GM13976 (cell line): ENCODE results near the gene DENND5A.

Experiments used
- DNase-seq: peaks from one replicate; pipeline ENCODE4 v3.0.0; 2012; ENCODE audit warnings: low spot score
- CTCF ChIP-seq: IDR thresholded peaks from 2 replicates; pipeline ENCODE4 v1.5.1; 2012; ENCODE audit warnings: borderline replicate concordance, mild to moderate bottlenecking; ENCODE audit not compliant: insufficient read depth; ENCODE audit errors: extremely low read depth, missing control alignments, control extremely low read depth
- in situ Hi-C: fragments of 300-500 bp; cut with MboI; formaldehyde crosslinking; loops from one replicate; pipeline ENCODE4 v1.12.0; 2022; ENCODE audit warnings: low sequenced_read_pairs, mixed read lengths, inconsistent platforms; ENCODE audit not compliant: unreplicated experiment

Gene DENND5A

DNA sequence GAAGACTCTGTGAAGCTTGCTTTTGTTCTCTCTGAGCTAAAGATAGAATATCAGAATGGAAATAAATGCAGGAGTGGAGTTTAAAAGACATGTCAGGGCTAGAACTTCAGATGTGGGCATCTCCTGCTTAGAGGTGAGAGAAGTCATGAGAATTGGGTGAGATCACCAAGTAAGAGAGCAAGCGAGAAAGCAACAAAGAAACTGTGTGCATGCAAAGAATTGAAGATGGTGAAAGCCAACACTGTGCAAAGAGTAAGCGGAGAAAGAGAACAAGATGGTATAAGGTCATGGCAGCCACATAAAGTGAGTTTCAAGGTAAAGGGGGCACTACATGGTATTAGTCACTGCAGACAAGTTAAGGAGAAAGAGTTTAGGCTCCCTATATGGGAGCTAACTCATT is 116.4 kb downstream of the DENND5A start:
- in situ Hi-C loops = no loop called here
- DNase-seq = no peak
- no peak for TF ChIP-seq CTCF

GRCh38 chr11:9148035-9148434 is 117.1 kb downstream of the DENND5A start:
- TF ChIP-seq CTCF = no peak
- in situ Hi-C loops = no loop called here
- DNase-seq = no peak

- in situ Hi-C loops = no loop called here
- no peak for DNase-seq
- no peak for TF ChIP-seq CTCF
Observed at GRCh38 chr11:9146477-9146876, 118.7 kb downstream of the DENND5A start.

GRCh38 chr11:9145283-9145682 is 119.9 kb downstream of the DENND5A start:
- in situ Hi-C loops = no loop called here
- no peak for DNase-seq
- TF ChIP-seq CTCF = no peak

DNA sequence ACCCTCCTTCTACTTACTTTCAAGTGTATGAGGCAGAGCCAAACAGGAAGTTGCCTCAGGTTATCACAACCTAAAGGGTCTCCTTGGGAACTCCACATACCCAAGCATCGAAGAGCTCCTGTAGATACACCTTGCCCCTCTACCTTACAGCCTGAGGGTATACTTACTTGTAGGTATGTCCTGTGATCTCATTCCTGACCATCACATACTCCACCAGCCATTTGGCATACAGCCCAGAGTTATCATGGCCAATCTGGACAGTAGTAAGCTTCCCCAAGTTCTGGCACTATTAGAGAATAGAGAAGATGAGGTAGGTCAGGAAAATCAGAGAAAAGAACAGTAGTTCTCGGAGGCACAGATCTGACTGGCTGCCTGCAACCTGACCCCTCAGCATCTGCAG is 120.3 kb downstream of the DENND5A start:
- in situ Hi-C loops = no loop called here
- DNase-seq = no peak

GRCh38 chr11:9143721-9144120 is 121.4 kb downstream of the DENND5A start:
- in situ Hi-C loops = no loop called here
- TF ChIP-seq CTCF = no peak
- DNase-seq = no peak

More for the DNA sequence above, 120.3 kb downstream of the DENND5A start:
- no peak for TF ChIP-seq CTCF

DNA sequence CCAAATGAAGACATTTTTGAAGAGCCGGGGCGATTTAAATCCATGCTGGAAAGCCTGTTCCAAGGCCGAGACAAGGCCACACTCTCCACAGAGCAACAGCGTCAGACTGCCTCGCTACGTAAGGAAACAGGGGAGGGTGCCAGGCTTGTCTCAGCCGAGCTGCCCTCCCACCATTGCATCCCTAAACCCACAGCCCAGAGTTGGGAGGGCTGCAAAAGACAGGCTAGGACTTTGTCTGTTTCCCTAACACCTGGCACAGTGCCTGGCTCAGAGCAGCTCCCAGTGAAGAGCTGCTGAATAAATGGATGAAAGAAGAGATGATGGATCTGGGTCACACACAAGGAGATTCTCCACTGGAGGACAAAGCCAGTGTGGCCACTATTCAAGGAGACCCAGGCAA is 122.4 kb downstream of the DENND5A start:
- no peak for TF ChIP-seq CTCF
- in situ Hi-C loops = no loop called here
- no peak for DNase-seq
